ENCODE measurements around the gene ARSK.
A peak's percentile ranks its signal among the peaks of the same experiment; 100 is the strongest.

The ARSK gene

DNA sequence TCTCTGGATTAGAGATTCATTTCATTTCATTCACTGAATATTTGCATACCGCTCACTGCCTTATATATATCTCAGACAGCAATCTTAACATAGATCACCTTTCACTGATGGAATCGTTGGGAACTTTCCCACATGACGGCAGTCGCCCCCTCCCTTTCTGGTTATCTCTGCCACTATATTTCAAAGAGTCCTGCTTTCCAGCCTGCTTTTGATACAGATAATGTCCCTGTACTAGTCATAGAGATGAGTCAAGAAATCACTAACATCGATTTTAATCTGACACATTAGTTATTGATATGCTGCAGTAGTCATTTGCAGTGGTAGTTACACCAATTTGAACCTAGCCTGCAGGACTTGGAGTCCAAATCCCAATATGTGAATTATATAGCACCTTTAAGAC is 8.5 kb downstream of the ARSK start:
- no peak for DNase-seq (ENCODE audit: low read depth)

DNA sequence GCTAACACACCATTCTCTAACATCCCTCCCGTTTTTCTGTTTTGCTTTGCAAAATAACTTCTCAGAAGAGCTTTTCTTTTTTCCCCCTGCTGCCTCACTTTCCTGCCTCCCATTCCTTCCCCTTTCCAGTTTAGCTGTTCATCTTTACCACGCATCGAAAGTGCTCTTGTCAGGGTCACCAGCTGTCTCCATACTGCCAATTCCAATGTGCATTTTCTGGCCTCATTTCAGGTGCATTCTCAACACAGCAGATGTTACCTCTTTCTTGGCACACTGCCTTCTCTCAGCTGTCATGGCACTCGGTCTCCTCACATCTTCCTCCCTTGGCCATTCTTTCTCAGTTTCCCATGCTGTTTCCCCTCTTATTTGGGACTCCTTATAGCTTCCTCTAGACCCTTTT is 9.5 kb downstream of the ARSK start:
- no peak for DNase-seq (ENCODE audit: low read depth)

- peak; percentile 49 for DNase-seq (ENCODE audit: low read depth)
Observed at GRCh38 chr5:95565280-95565920, 10.5 kb downstream of the ARSK start.

- DNase-seq (ENCODE audit: low read depth) = no peak
Observed at GRCh38 chr5:95572016-95572415, 17.1 kb downstream of the ARSK start.

- DNase-seq (ENCODE audit: low read depth) = no peak
Observed at GRCh38 chr5:95581576-95581975, 26.7 kb downstream of the ARSK start.

DNA sequence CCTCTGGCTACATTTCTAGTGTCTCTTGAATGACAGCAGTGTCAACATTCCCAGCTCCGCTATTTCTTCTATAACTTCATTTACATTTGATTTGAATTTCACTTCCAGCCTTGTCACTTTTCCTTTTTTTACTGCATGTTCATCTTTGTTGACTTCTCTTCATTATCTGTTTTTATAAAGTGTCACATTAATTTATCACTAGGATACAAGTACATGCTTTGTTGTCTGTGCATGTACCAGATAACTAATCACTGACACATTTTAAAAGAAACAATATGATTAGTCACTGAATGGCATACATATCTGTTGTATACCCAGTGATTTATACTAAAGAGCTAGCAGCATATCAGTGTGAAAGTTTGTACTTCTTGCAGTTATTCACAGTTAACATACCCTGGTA is 29.1 kb downstream of the ARSK start:
- no peak for DNase-seq (ENCODE audit: low read depth)

DNA sequence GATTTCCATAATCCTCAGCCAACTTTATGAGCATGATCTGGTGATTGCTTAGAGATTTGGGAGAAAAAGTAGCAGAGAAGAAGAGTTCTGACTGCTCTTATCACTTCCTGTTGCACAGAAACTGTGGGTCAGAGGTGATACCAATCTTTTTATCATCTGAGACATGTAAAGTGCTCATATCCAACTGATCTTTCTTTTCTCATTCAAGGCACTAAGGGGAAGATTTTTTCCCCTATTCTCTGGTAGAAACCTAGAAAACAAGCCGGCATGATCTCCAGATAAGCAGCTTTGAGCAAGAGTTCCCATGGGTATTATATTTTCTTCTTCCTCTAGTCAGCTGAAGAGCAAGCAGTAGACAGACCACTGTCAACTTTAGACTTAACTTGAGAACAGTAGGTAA is 36.0 kb downstream of the ARSK start:
- DNase-seq (ENCODE audit: low read depth) = no peak

DNA sequence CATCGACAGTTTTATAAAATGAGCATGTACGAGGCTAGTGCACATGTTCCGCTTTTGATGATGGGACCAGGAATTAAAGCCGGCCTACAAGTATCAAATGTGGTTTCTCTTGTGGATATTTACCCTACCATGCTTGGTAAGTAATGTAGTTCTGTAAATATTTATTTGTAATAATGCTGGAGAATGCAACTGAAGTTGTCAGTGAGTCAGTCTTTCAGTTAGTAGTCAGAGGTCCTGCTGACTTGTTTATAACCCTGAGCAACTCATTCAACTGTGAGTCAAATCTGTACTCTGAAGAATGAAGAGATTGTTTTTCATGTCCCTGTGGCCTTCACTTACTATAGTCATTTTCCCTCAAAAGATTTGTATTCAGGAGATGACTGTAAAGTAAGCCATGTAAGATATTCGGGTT is 36.6 kb downstream of the ARSK start:
- DNase-seq (ENCODE audit: low read depth) = peak; percentile 67

DNA sequence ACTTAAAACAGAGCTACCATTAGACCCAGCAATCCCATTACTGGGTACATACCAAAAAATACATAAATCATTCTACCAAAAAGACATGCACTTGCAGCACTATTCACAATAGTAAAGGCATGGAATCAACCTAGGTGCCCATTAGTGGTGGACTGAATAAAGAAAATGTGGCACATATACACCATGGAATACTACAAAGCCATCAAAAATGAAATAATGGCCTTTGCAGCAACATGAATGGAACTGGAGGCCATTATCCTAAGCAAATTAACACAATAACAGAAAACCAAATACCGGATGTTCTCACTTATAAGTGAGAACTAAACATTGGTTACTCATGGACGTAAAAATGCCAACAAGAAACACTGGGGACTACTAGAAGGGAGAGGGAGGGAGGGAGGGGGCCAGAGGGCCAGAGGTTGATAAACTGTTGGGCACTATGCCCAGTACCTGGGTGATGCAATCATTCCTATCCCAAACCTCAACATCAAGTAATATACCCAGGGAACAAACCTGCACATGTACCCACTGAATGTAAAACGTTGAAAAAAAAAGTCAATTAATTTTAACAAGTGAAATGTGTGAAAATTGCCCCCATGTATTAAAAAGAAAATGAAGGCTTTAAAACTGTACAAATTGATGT is 40.5 kb downstream of the ARSK start:
- no peak for DNase-seq (ENCODE audit: low read depth)

DNA sequence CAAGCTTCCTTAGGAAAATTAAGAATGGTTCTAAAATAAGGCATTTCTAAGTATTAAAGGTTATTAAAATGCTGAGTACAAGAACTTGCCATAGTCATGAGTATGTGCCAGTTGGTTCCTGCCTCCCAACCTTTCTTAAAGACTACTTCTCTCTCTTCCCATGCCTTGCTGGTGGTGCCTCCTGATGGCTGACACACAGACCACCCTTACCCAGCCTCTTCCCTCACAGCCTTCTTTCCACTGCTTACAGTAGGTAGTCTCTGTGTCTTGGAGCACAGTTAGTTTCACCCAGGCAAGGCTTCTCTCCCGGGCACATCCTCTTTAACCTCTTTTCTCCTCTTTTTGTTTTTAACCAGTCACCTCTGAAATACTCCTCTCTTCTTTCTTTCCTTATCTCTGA is 44.4 kb downstream of the ARSK start:
- no peak for DNase-seq (ENCODE audit: low read depth)

DNA sequence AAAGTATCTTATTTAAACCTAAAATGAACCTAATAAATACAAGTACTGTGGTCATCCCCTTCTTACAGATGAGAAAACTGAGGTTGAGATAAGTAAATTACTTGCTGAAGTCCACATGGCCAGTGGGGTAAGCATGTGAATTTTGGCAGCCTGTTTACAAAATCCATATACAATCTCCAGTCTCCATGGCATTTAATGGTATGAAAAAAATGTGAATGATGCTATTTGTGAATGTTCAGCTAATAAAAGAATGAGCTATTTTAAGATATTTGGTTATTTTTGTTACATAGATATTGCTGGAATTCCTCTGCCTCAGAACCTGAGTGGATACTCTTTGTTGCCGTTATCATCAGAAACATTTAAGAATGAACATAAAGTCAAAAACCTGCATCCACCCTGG is 45.7 kb downstream of the ARSK start:
- DNase-seq (ENCODE audit: low read depth) = peak; percentile 58

DNA sequence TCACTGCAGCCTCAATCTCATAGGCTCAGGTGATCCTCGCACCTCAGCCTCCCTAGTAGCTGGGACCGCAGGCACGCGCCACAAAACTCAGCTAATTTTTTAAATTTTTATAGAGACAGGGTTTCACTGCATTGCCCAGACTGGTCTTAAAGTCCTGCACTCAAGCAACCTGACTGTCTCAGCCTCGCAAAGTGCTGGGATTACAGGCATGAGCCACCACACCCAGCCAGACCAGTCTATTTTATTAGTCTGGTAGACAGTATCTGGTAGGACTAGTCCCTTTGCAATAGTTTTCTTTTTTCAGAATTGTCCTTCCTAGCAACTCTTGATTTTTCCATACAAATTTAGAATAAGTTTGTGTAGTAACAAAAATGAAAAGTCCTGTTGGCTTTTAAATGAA is 50.9 kb downstream of the ARSK start:
- no peak for DNase-seq (ENCODE audit: low read depth)

DNA sequence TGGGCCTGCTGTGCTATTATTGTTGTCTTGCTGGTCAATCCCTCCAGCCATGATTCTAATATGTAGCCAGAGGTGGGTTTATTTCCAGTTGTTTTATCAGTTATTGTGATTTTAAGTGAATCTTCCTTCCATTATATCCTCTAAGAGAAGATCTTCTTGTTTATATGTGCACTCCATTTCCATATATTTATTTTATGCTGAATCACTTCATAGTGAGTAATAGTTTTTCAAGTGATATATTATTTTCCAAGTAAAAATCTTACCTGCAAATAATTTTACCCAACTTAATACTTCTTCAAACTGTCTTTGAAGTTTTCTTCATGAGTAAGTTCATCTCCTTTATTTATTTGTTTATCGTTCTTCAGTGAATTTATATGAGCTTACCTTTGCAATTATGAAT is 51.5 kb downstream of the ARSK start:
- DNase-seq (ENCODE audit: low read depth) = no peak

DNA sequence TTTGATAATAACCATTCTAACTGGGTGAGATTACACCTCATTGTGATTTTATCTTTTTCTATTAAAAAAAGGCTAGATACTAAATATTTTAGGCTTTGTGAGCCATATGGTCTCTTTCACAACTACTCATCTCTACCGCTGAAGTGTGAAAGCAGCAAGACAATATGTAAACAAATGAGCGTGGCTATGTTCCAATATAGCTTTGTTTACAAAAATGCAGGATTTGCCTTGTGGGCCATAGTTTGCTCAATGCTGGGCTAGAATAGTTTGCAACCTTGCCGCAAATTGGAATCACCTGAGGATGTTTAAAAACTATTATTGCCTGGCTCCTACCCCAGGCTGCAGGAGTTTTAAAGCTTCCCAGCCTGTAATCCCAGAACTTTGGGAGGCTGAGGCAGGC is 54.8 kb downstream of the ARSK start:
- peak; percentile 76 for DNase-seq (ENCODE audit: low read depth)

- no peak for DNase-seq (ENCODE audit: low read depth)
Observed at GRCh38 chr5:95610546-95610945, 55.6 kb downstream of the ARSK start.

GRCh38 chr5:95611396-95611795 is 56.5 kb downstream of the ARSK start:
- DNase-seq (ENCODE audit: low read depth) = no peak

DNA sequence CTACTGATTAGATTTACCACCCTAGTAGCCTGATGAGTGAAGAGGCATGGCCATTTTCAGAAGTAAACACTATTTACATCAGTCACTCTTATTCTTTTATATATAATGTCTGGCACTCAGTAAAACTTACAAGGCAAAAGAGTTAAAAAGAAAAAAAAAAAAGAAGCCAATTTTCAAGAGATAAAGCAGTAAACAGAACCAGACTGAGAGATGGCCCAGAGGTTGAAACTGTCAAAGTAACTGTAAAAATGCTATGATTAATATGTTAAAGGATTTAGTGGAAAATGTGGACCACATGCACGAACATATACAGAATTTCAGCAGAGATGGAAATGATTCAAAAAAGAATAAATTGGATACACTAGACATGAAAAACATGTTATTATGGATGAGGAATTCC is 58.6 kb downstream of the ARSK start:
- DNase-seq (ENCODE audit: low read depth) = no peak

GRCh38 chr5:95615164-95615467 is 60.2 kb downstream of the ARSK start:
- DNase-seq (ENCODE audit: low read depth) = no peak

DNA sequence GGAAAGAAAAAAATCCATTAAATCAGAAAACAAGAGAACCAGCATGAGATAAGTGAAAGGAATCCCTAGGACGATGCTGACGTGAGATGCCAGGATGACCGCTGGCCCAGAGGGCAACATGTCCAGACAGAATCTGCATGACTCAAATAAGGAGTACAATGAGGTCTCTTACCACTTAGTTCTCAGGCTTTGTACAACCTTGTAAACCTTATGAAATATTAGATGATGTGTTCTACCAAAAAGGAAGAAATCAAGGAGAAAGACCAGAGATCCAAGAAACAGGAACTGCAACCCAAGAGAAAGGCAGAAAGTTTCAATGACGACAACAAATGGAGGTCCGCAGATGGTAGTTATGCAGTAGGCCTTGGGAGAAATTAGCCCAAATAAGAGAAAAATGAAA is 62.2 kb downstream of the ARSK start:
- no peak for DNase-seq (ENCODE audit: low read depth)

- DNase-seq (ENCODE audit: low read depth) = no peak
Observed at GRCh38 chr5:95619096-95619495, 64.2 kb downstream of the ARSK start.

GRCh38 chr5:95619514-95620029 is 64.7 kb downstream of the ARSK start:
- no peak for DNase-seq (ENCODE audit: low read depth)

DNA sequence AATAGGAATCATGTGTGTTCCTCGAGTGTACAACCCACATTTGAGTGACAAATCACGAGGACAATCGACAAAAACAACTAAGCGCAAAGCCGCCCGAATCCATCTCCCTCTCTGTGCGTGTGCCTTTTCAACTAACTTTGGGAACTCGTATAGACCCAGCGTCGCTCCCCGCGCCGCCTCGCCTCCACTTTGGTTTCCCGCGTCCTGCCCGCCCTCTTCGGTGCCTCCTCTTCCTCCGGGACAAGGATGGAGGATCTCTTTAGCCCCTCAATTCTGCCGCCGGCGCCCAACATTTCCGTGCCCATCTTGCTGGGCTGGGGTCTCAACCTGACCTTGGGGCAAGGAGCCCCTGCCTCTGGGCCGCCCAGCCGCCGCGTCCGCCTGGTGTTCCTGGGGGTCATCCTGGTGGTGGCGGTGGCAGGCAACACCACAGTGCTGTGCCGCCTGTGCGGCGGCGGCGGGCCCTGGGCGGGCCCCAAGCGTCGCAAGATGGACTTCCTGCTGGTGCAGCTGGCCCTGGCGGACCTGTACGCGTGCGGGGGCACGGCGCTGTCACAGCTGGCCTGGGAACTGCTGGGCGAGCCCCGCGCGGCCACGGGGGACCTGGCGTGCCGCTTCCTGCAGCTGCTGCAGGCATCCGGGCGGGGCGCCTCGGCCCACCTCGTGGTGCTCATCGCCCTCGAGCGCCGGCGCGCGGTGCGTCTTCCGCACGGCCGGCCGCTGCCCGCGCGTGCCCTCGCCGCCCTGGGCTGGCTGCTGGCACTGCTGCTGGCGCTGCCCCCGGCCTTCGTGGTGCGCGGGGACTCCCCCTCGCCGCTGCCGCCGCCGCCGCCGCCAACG is 65.3 kb downstream of the ARSK start, which contains the start of gene GPR150:
TSS of gene GPR150 (plus strand) at position 58 of the 840 bp plus-strand sequence. CDS start at position 247, 189 bp downstream.
- peak; percentile 37 for DNase-seq (ENCODE audit: low read depth)

Data from fibroblast of gingiva (primary cell).